Esophagus squamous epithelium (tissue), 4 donors: Measurements from ENCODE around the gene CDK11A.

Experiments used
- CTCF ChIP-seq, 6 experiments: fragments of 450-650 bp in 4 of 6; fragments of 200-600 bp in 2 of 6; sonication (generic) in 2 of 6; IDR thresholded peaks; one replicate each; pipeline ENCODE4 v1.5.1; 2016 to 2019; ENCODE audit warnings: antibody characterized with exemption in 6 of 6, mild to moderate bottlenecking in 4 of 6, moderate library complexity in 4 of 6
- POLR2A ChIP-seq, 4 donors: fragments of 450-650 bp; IDR thresholded peaks; one replicate each; pipeline ENCODE4 v1.6.1; 2017; ENCODE audit warnings: antibody characterized with exemption in 4 of 4, mild to moderate bottlenecking in 4 of 4, moderate library complexity in 3 of 4

DNA sequence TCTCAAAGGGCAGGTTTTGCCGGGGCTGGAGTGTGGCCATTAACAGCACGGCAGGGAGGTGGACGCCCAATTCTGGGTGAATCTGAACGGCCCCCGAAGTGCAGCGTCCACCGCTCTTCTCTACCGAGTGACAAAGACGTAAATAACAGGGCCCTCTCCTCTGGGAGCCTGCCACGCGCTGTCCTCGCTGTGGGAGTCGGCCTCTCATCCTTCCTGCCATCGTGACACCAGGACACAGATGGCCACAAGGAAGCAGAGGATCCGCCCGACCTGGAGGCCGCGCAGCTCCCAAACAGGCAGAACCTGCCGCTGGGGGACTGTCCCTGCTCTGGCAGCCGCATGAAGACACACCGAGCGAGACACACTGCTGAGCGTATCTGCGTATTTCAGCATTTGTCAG lies 53.3 kb downstream of the CDK11A start:
- TF ChIP-seq CTCF (IDR thresholded peaks at IDR 0.05) = no peak
- TF ChIP-seq POLR2A (IDR thresholded peaks at IDR 0.05) = no peak
